ENCODE measurements around the gene OPRD1.

The OPRD1 gene

DNA sequence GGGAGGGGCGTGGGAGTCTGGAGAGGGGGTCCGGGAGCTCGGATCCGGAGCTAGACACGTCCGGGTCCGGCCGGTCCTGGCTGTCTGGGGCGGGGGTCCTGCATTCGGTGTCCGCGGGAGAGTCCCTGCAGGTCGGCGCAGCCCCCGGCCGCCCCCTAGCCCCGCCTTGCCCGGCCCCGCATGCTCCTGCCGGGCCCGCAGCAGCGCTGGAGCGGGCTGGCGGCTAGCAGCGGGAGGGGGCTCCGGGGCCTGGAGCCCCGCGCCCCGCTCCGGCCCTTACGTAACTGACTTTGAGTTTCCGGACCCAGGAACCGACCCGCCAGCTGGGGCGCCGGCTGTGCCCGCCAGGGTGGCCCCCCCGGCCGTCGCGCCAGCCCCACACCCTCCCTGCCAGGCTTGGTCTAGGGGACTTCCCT lies 75.5 kb downstream of the OPRD1 start:
- peak overlapping the region; percentile 40 for H2BK120ac ChIP-seq (ENCODE audit: insufficient read depth, low read length, poor library complexity)
- peak; percentile 41 to 51 for DNase-seq
- H2AFZ ChIP-seq (ENCODE audit: insufficient read depth, low read length, poor library complexity), result peak overlapping the region; percentile 95
- peak overlapping the region; percentile 80 for H4K8ac ChIP-seq (ENCODE audit: low read depth, low read length)
- peaks cover 12% of the 10 kb centered on the region for H3K79me1 ChIP-seq (ENCODE audit: low read length)
- peak overlapping the region; percentile 82 for H2AK5ac ChIP-seq (ENCODE audit: low read length)
- no peaks in the 10 kb centered on the region for H3K36me3 ChIP-seq (ENCODE audit: control insufficient read depth in 1 of 2, insufficient read depth in 2 of 2, low read length in 2 of 2)
- H3K9ac ChIP-seq (ENCODE audit: low read length), result peak overlapping the region; percentile 63
- H3K4me3 ChIP-seq (ENCODE audit: low read depth, low read length), result peak overlapping the region; percentile 74
- H3K9me3 ChIP-seq (ENCODE audit: insufficient read depth, low read depth, low read length), result no peaks in the 10 kb centered on the region
- H3K27me3 ChIP-seq (ENCODE audit: insufficient read depth, low read length), result no peaks in the 10 kb centered on the region
- H2BK5ac ChIP-seq (ENCODE audit: low read depth, low read length, poor library complexity), result peak overlapping the region; percentile 53
- H3K79me2 ChIP-seq (ENCODE audit: control insufficient read depth, insufficient read depth, low read length, poor library complexity), result no peaks in the 10 kb centered on the region
- H3K23ac ChIP-seq (ENCODE audit: low read length), result no peak overlapping the region
- H4K12ac ChIP-seq (ENCODE audit: low read depth, low read length), result no peak overlapping the region
- peak overlapping the region; percentile 21 for H3K27ac ChIP-seq (ENCODE audit: low read depth, low read length)
- peak overlapping the region; percentile 89 for H3K4me2 ChIP-seq (ENCODE audit: low read length)
- no CpG with 5 or more reads among the region's 41 CpGs for WGBS (ENCODE audit: extremely low coverage, insufficient coverage, insufficient read length)
- H3K14ac ChIP-seq (ENCODE audit: low read length), result peak overlapping the region; percentile 85
- peak overlapping the region; percentile 46 for H3K4ac ChIP-seq (ENCODE audit: low read depth, low read length)
- peak overlapping the region; percentile 56 for H2BK12ac ChIP-seq (ENCODE audit: low read length)
- H4K91ac ChIP-seq (ENCODE audit: low read depth, low read length), result peak overlapping the region; percentile 84
- H3K18ac ChIP-seq (ENCODE audit: low read length), result peak overlapping the region; percentile 87
- H3K4me1 ChIP-seq (ENCODE audit: control insufficient read depth in 1 of 2, insufficient read depth in 2 of 2, low read length in 2 of 2), result peaks cover 16 to 29% of the 10 kb centered on the region in 2 experiments

DNA sequence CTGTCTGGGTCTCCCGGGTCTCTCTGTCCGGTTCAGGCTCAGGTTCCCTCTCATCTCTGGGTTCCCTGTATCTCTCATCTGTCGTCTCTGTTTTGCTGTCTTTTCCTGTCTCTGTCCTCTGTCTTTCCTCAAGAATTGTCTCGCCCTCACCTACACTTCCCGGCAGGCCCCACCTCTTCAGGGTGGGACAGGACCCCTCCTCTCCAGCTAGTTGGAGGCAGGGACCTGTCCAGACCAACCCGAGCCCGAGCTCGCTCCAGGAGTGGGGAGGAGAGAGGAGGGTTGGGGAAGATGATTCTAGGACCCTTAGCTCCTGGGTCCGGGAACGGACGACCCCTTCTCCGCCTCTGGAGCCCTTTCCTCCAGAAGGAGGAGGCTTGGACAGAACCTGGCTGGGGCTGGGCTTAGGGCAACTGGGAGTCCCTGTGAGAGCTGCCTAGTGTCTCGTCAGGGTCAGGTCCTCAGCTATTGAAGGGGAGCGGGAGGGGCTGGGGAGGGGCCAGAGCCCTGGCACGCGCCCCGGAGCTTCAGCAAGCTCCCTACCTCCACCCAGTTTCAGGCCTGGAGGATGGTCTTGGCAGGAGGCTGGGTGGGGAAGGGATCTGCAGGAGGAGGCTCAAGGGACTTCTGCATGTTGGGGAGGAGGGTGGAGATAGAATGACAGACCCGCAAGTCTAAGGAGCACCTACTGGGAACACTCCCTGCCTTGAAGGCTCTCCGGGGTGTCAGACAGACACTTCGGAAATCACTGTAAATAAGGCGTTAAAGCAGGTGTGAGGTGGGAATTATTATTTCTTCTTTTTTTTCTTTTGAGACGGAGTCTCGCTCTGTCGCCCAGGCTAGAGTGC lies 76.1 kb downstream of the OPRD1 start:
- no peaks in the 10 kb centered on the region for H3K9me3 ChIP-seq (ENCODE audit: insufficient read depth, low read depth, low read length)
- peak overlapping the region; percentile 7 for H2BK5ac ChIP-seq (ENCODE audit: low read depth, low read length, poor library complexity)
- no peaks in the 10 kb centered on the region for H3K79me2 ChIP-seq (ENCODE audit: control insufficient read depth, insufficient read depth, low read length, poor library complexity)
- H3K27me3 ChIP-seq (ENCODE audit: insufficient read depth, low read length), result no peaks in the 10 kb centered on the region
- WGBS (ENCODE audit: extremely low coverage, insufficient coverage, insufficient read length), result no CpG with 5 or more reads among the region's 24 CpGs
- H3K4me2 ChIP-seq (ENCODE audit: low read length), result peak overlapping the region; percentile 89
- no peak overlapping the region for H3K4ac ChIP-seq (ENCODE audit: low read depth, low read length)
- no peak overlapping the region for H2BK12ac ChIP-seq (ENCODE audit: low read length)
- H3K18ac ChIP-seq (ENCODE audit: low read length), result peak overlapping the region; percentile 87
- H4K12ac ChIP-seq (ENCODE audit: low read depth, low read length), result peak overlapping the region; percentile 25
- no peak overlapping the region for H2AK5ac ChIP-seq (ENCODE audit: low read length)
- peaks cover 15 to 29% of the 10 kb centered on the region in 2 experiments for H3K4me1 ChIP-seq (ENCODE audit: control insufficient read depth in 1 of 2, insufficient read depth in 2 of 2, low read length in 2 of 2)
- peaks cover 12% of the 10 kb centered on the region for H3K79me1 ChIP-seq (ENCODE audit: low read length)
- peak overlapping the region; percentile 21 for H3K27ac ChIP-seq (ENCODE audit: low read depth, low read length)
- H2BK120ac ChIP-seq (ENCODE audit: insufficient read depth, low read length, poor library complexity), result peak overlapping the region; percentile 23
- no peak overlapping the region for H3K23ac ChIP-seq (ENCODE audit: low read length)
- H2AFZ ChIP-seq (ENCODE audit: insufficient read depth, low read length, poor library complexity), result peak overlapping the region; percentile 80
- no peaks in the 10 kb centered on the region for H3K36me3 ChIP-seq (ENCODE audit: control insufficient read depth in 1 of 2, insufficient read depth in 2 of 2, low read length in 2 of 2)
- peak overlapping the region; percentile 63 for H3K9ac ChIP-seq (ENCODE audit: low read length)
- peak overlapping the region; percentile 80 for H4K8ac ChIP-seq (ENCODE audit: low read depth, low read length)
- H3K14ac ChIP-seq (ENCODE audit: low read length), result peak overlapping the region; percentile 85
- no peak for DNase-seq
- peak overlapping the region; percentile 74 for H3K4me3 ChIP-seq (ENCODE audit: low read depth, low read length)
- peak overlapping the region; percentile 84 for H4K91ac ChIP-seq (ENCODE audit: low read depth, low read length)

DNA sequence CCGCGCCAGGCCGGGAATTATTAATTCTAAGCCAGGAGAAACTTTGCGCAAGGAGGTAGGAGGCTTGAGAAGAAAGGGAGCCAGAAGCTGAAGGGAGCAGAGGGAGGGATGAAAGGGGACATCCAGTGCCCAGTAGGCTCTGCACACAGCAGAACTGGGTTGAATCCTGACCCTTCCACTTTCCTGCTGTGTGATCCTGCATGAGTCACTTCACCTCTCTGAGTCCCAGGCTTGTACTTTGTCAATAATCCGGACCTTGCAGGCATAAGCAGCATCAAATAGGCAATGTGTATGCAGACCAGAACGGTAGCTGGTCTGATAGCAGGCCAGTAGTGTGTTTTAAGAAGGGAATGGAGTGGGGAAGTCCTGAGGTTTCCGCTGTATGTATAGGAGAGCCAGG lies 76.9 kb downstream of the OPRD1 start:
- no peaks in the 10 kb centered on the region for H3K27me3 ChIP-seq (ENCODE audit: insufficient read depth, low read length)
- no peaks in the 10 kb centered on the region for H3K36me3 ChIP-seq (ENCODE audit: control insufficient read depth in 1 of 2, insufficient read depth in 2 of 2, low read length in 2 of 2)
- no peak overlapping the region for H3K4ac ChIP-seq (ENCODE audit: low read depth, low read length)
- DNase-seq, result no peak
- H2AK5ac ChIP-seq (ENCODE audit: low read length), result no peak overlapping the region
- no peak overlapping the region for H3K4me3 ChIP-seq (ENCODE audit: low read depth, low read length)
- H2AFZ ChIP-seq (ENCODE audit: insufficient read depth, low read length, poor library complexity), result no peak overlapping the region
- H2BK120ac ChIP-seq (ENCODE audit: insufficient read depth, low read length, poor library complexity), result no peak overlapping the region
- H3K9me3 ChIP-seq (ENCODE audit: insufficient read depth, low read depth, low read length), result no peaks in the 10 kb centered on the region
- no peak overlapping the region for H4K12ac ChIP-seq (ENCODE audit: low read depth, low read length)
- no peak overlapping the region for H2BK12ac ChIP-seq (ENCODE audit: low read length)
- no peak overlapping the region for H4K91ac ChIP-seq (ENCODE audit: low read depth, low read length)
- H3K14ac ChIP-seq (ENCODE audit: low read length), result no peak overlapping the region
- H3K4me1 ChIP-seq (ENCODE audit: control insufficient read depth in 1 of 2, insufficient read depth in 2 of 2, low read length in 2 of 2), result peaks cover 12 to 26% of the 10 kb centered on the region in 2 experiments
- no peak overlapping the region for H3K23ac ChIP-seq (ENCODE audit: low read length)
- no peaks in the 10 kb centered on the region for H3K79me2 ChIP-seq (ENCODE audit: control insufficient read depth, insufficient read depth, low read length, poor library complexity)
- no CpG with 5 or more reads among the region's 7 CpGs for WGBS (ENCODE audit: extremely low coverage, insufficient coverage, insufficient read length)
- H4K8ac ChIP-seq (ENCODE audit: low read depth, low read length), result no peak overlapping the region
- H3K79me1 ChIP-seq (ENCODE audit: low read length), result peaks cover 12% of the 10 kb centered on the region
- H3K4me2 ChIP-seq (ENCODE audit: low read length), result no peak overlapping the region
- no peak overlapping the region for H3K9ac ChIP-seq (ENCODE audit: low read length)
- H2BK5ac ChIP-seq (ENCODE audit: low read depth, low read length, poor library complexity), result no peak overlapping the region
- no peak overlapping the region for H3K27ac ChIP-seq (ENCODE audit: low read depth, low read length)
- no peak overlapping the region for H3K18ac ChIP-seq (ENCODE audit: low read length)

DNA sequence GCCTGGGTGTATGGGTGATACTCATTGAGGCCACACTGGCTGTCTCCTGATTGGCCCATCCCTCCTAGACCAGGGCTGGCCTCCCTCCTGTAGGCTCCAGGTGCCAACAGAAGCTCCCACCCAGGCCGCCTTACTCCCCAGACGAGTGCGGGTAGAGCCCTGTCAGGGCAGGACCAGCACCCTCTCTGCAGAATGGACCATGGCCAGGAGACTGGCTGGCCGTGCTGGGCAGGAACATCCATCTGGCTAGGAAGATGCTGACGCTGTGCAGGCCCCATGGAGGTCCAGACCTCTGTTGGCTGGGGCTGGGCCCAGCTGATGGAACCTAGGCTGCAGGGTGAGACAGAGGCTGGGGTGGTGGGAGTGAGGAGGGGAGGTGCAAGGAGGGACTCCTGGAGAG lies 77.4 kb downstream of the OPRD1 start:
- peaks cover 10 to 25% of the 10 kb centered on the region in 2 experiments for H3K4me1 ChIP-seq (ENCODE audit: control insufficient read depth in 1 of 2, insufficient read depth in 2 of 2, low read length in 2 of 2)
- H4K12ac ChIP-seq (ENCODE audit: low read depth, low read length), result no peak overlapping the region
- H3K27me3 ChIP-seq (ENCODE audit: insufficient read depth, low read length), result no peaks in the 10 kb centered on the region
- H2BK12ac ChIP-seq (ENCODE audit: low read length), result no peak overlapping the region
- no peak overlapping the region for H3K18ac ChIP-seq (ENCODE audit: low read length)
- no peak overlapping the region for H3K14ac ChIP-seq (ENCODE audit: low read length)
- no peak overlapping the region for H2BK120ac ChIP-seq (ENCODE audit: insufficient read depth, low read length, poor library complexity)
- no peak overlapping the region for H3K27ac ChIP-seq (ENCODE audit: low read depth, low read length)
- no peaks in the 10 kb centered on the region for H3K9me3 ChIP-seq (ENCODE audit: insufficient read depth, low read depth, low read length)
- no peak overlapping the region for H2AFZ ChIP-seq (ENCODE audit: insufficient read depth, low read length, poor library complexity)
- no peak for DNase-seq
- H3K36me3 ChIP-seq (ENCODE audit: control insufficient read depth in 1 of 2, insufficient read depth in 2 of 2, low read length in 2 of 2), result no peaks in the 10 kb centered on the region
- H2AK5ac ChIP-seq (ENCODE audit: low read length), result no peak overlapping the region
- no peaks in the 10 kb centered on the region for H3K79me2 ChIP-seq (ENCODE audit: control insufficient read depth, insufficient read depth, low read length, poor library complexity)
- peaks cover 12% of the 10 kb centered on the region for H3K79me1 ChIP-seq (ENCODE audit: low read length)
- H3K23ac ChIP-seq (ENCODE audit: low read length), result no peak overlapping the region
- no peak overlapping the region for H3K4me2 ChIP-seq (ENCODE audit: low read length)
- H4K91ac ChIP-seq (ENCODE audit: low read depth, low read length), result no peak overlapping the region
- H3K4me3 ChIP-seq (ENCODE audit: low read depth, low read length), result no peak overlapping the region
- H2BK5ac ChIP-seq (ENCODE audit: low read depth, low read length, poor library complexity), result no peak overlapping the region
- WGBS (ENCODE audit: extremely low coverage, insufficient coverage, insufficient read length), result no CpG with 5 or more reads among the region's 5 CpGs
- H3K4ac ChIP-seq (ENCODE audit: low read depth, low read length), result no peak overlapping the region
- no peak overlapping the region for H3K9ac ChIP-seq (ENCODE audit: low read length)
- no peak overlapping the region for H4K8ac ChIP-seq (ENCODE audit: low read depth, low read length)

All from trophoblast cell (in vitro differentiated cells and primary cell).